ENCODE results near the gene HIGD1A. TPM values are rescaled to one million over a fixed set of nuclear protein-coding genes. Genes with fewer than 3 reads are reported as not detected.

HIGD1A gene
- total and polyA plus RNA-seq, 12 donors, result 62.4 to 324 (median 120) TPM

- no peaks in the 10 kb centered on the region for H3K36me3 ChIP-seq (replicated peaks in 1 of 2)
- no peak overlapping the region for H3K27ac ChIP-seq
- no peaks in the 10 kb centered on the region for H3K27me3 ChIP-seq
- intact Hi-C loops (cut with DNase I), result no loop called here
- no peak overlapping the region for H3K4me3 ChIP-seq
- TF ChIP-seq POLR2A (IDR thresholded peaks at IDR 0.05), result no peak
- TF ChIP-seq, protein P1, sequence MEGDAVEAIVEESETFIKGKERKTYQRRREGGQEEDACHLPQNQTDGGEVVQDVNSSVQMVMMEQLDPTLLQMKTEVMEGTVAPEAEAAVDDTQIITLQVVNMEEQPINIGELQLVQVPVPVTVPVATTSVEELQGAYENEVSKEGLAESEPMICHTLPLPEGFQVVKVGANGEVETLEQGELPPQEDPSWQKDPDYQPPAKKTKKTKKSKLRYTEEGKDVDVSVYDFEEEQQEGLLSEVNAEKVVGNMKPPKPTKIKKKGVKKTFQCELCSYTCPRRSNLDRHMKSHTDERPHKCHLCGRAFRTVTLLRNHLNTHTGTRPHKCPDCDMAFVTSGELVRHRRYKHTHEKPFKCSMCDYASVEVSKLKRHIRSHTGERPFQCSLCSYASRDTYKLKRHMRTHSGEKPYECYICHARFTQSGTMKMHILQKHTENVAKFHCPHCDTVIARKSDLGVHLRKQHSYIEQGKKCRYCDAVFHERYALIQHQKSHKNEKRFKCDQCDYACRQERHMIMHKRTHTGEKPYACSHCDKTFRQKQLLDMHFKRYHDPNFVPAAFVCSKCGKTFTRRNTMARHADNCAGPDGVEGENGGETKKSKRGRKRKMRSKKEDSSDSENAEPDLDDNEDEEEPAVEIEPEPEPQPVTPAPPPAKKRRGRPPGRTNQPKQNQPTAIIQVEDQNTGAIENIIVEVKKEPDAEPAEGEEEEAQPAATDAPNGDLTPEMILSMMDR (IDR thresholded peaks at IDR 0.05), result no peak
- no peaks in the 10 kb centered on the region for H3K9me3 ChIP-seq (replicated peaks in 1 of 3)
- peak in 3 of 7 donors; percentile 12 to 49 (median 17) for DNase-seq
- 72 to 85% (median 77%) methylated on average over 3 to 9 of the region's 9 CpGs; no CpG with 5 or more reads in 1 of the 4 donors for WGBS, 4 donors
- no peaks in the 10 kb centered on the region for H3K4me1 ChIP-seq (replicated peaks in 1 of 2)
These were observed 52.7 kb downstream of the HIGD1A start for GRCh38 chr3:42751609-42752008.

- DNase-seq, result peak in 2 of 7 donors; percentile 5 to 10
- Histone ChIP-seq H3K36me3 (replicated peaks in 1 of 2) (no peaks in the 10 kb centered on the region), H3K9me3 (replicated peaks in 1 of 3) (no peaks in the 10 kb centered on the region), H3K27ac (no peak overlapping the region), H3K4me3 (no peak overlapping the region), H3K27me3 (no peaks in the 10 kb centered on the region), H3K4me1 (replicated peaks in 1 of 2) (no peaks in the 10 kb centered on the region)
- intact Hi-C loops (cut with DNase I), result no loop called here
- no peak for TF ChIP-seq POLR2A (IDR thresholded peaks at IDR 0.05)
- TF ChIP-seq, protein P1 (IDR thresholded peaks at IDR 0.05), result no peak
- 60 to 100% (median 94%) methylated on average over 1 to 7 of the region's 7 CpGs for WGBS, 4 donors
These were observed 53.5 kb downstream of the HIGD1A start for GRCh38 chr3:42750834-42751233.

DNA sequence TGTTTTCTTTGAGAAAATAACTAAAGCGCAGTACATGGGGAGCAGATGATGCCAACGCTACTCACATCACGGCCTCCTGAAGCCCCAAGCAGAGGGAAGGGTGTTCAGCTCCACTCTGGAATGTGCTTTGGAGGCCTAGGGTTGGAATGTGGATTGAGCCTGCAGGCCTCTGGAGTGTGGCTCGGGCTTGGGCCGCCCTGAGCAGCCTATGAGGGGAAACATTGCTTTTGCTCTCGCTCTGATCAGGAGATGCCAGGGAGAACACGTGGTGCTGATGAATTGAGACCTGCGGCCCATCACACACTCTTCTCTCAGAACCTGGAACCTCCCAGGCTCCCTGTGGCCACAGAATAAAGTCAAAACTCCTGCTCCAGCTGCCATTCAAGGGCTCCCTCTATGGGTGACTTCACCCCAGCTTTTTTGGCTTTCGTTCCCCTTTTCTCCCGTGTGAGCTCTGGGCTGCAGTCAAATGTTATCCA, 54.5 kb downstream of the HIGD1A start:
- no peaks in the 10 kb centered on the region for H3K27me3 ChIP-seq
- no peak overlapping the region for H3K4me3 ChIP-seq
- intact Hi-C loops (cut with DNase I), result loop anchor here in 1 of 2 donors (10.0 kb wide), 1 partner anchor 165 kb away; the partner anchor contains the start of gene SEC22C
- H3K4me1 ChIP-seq (replicated peaks in 1 of 2), result no peaks in the 10 kb centered on the region
- DNase-seq, result peak in 2 of 7 donors; percentile 25 to 59
- TF ChIP-seq POLR2A (IDR thresholded peaks at IDR 0.05), result no peak
- TF ChIP-seq, protein P1 (IDR thresholded peaks at IDR 0.05), result peak in 3 of 6 experiments; percentile 12 to 33 (median 31)
- no peaks in the 10 kb centered on the region for H3K9me3 ChIP-seq (replicated peaks in 1 of 3)
- no peak overlapping the region for H3K27ac ChIP-seq
- WGBS, 4 donors, result 69 to 80% (median 74%) methylated on average over 8 to 10 of the region's 10 CpGs
- no peaks in the 10 kb centered on the region for H3K36me3 ChIP-seq (replicated peaks in 1 of 2)

- Histone ChIP-seq H3K27me3 (no peaks in the 10 kb centered on the region), H3K4me3 (no peak overlapping the region), H3K4me1 (replicated peaks in 1 of 2) (no peaks in the 10 kb centered on the region), H3K36me3 (replicated peaks in 1 of 2) (no peaks in the 10 kb centered on the region), H3K9me3 (replicated peaks in 1 of 3) (no peaks in the 10 kb centered on the region), H3K27ac (no peak overlapping the region)
- peak in 2 of 7 donors; percentile 4 to 40 for DNase-seq
- 79 to 92% (median 90%) methylated on average over 9 to 10 of the region's 10 CpGs for WGBS, 4 donors
- TF ChIP-seq POLR2A (IDR thresholded peaks at IDR 0.05), result no peak
- TF ChIP-seq, protein P1 (IDR thresholded peaks at IDR 0.05), result no peak
- intact Hi-C loops (cut with DNase I), result loop anchor here in 1 of 2 donors (10.0 kb wide), 1 partner anchor 164 kb away; the partner anchor contains the start of gene SEC22C
These were observed 55.1 kb downstream of the HIGD1A start for GRCh38 chr3:42749025-42749752.
